ENCODE data around the gene PRSS50.

PRSS50 gene

DNA sequence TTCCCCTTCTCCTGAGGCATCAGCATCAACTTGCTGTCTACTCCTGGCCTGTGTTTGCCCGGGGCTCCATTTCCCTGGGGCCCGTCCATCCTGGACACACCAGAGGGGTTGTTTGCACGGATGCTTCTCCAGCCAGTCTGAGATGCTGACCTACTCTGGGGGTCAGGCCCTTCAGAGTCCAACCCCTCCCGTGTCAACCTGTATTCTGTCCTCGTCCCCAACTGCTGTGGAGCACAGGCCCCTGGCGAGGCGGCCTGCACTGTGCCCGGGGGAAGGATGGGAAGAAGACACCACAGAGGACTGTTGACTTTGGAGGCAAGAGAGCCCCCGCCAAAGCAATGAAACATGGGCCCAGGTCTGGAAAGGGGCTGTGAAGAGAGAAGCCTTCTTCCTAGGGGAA, 50.0 kb downstream of the PRSS50 start:
- TF ChIP-seq PPARA (CRISPR knock-in tag; IDR thresholded peaks at IDR 0.05; ENCODE audit: borderline replicate concordance) (no peak), ZNF70 (CRISPR knock-in tag; IDR thresholded peaks at IDR 0.05) (no peak), ZC3H10 (CRISPR knock-in tag; IDR thresholded peaks at IDR 0.05) (no peak), ZFP30 (CRISPR knock-in tag; IDR thresholded peaks at IDR 0.05) (no peak), ZFP3 (CRISPR knock-in tag; IDR thresholded peaks at IDR 0.05) (no peak), TOX (CRISPR knock-in tag; IDR thresholded peaks at IDR 0.05; ENCODE audit: borderline replicate concordance) (no peak), RARB (CRISPR knock-in tag; IDR thresholded peaks at IDR 0.05) (no peak)
- TF ChIP-seq, protein P1, sequence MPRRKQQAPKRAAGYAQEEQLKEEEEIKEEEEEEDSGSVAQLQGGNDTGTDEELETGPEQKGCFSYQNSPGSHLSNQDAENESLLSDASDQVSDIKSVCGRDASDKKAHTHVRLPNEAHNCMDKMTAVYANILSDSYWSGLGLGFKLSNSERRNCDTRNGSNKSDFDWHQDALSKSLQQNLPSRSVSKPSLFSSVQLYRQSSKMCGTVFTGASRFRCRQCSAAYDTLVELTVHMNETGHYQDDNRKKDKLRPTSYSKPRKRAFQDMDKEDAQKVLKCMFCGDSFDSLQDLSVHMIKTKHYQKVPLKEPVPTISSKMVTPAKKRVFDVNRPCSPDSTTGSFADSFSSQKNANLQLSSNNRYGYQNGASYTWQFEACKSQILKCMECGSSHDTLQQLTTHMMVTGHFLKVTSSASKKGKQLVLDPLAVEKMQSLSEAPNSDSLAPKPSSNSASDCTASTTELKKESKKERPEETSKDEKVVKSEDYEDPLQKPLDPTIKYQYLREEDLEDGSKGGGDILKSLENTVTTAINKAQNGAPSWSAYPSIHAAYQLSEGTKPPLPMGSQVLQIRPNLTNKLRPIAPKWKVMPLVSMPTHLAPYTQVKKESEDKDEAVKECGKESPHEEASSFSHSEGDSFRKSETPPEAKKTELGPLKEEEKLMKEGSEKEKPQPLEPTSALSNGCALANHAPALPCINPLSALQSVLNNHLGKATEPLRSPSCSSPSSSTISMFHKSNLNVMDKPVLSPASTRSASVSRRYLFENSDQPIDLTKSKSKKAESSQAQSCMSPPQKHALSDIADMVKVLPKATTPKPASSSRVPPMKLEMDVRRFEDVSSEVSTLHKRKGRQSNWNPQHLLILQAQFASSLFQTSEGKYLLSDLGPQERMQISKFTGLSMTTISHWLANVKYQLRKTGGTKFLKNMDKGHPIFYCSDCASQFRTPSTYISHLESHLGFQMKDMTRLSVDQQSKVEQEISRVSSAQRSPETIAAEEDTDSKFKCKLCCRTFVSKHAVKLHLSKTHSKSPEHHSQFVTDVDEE (CRISPR knock-in tag; IDR thresholded peaks at IDR 0.05): no peak
- TF ChIP-seq, protein P2, sequence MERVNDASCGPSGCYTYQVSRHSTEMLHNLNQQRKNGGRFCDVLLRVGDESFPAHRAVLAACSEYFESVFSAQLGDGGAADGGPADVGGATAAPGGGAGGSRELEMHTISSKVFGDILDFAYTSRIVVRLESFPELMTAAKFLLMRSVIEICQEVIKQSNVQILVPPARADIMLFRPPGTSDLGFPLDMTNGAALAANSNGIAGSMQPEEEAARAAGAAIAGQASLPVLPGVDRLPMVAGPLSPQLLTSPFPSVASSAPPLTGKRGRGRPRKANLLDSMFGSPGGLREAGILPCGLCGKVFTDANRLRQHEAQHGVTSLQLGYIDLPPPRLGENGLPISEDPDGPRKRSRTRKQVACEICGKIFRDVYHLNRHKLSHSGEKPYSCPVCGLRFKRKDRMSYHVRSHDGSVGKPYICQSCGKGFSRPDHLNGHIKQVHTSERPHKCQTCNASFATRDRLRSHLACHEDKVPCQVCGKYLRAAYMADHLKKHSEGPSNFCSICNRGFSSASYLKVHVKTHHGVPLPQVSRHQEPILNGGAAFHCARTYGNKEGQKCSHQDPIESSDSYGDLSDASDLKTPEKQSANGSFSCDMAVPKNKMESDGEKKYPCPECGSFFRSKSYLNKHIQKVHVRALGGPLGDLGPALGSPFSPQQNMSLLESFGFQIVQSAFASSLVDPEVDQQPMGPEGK (CRISPR knock-in tag; IDR thresholded peaks at IDR 0.05; ENCODE audit: borderline replicate concordance): no peak
- TF ChIP-seq, protein P3, sequence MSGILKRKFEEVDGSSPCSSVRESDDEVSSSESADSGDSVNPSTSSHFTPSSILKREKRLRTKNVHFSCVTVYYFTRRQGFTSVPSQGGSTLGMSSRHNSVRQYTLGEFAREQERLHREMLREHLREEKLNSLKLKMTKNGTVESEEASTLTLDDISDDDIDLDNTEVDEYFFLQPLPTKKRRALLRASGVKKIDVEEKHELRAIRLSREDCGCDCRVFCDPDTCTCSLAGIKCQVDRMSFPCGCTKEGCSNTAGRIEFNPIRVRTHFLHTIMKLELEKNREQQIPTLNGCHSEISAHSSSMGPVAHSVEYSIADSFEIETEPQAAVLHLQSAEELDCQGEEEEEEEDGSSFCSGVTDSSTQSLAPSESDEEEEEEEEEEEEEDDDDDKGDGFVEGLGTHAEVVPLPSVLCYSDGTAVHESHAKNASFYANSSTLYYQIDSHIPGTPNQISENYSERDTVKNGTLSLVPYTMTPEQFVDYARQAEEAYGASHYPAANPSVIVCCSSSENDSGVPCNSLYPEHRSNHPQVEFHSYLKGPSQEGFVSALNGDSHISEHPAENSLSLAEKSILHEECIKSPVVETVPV (CRISPR knock-in tag; IDR thresholded peaks at IDR 0.05): no peak
- TF ChIP-seq, protein P4, sequence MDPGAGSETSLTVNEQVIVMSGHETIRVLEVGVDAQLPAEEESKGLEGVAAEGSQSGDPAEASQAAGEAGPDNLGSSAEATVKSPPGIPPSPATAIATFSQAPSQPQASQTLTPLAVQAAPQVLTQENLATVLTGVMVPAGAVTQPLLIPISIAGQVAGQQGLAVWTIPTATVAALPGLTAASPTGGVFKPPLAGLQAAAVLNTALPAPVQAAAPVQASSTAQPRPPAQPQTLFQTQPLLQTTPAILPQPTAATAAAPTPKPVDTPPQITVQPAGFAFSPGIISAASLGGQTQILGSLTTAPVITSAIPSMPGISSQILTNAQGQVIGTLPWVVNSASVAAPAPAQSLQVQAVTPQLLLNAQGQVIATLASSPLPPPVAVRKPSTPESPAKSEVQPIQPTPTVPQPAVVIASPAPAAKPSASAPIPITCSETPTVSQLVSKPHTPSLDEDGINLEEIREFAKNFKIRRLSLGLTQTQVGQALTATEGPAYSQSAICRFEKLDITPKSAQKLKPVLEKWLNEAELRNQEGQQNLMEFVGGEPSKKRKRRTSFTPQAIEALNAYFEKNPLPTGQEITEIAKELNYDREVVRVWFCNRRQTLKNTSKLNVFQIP (CRISPR knock-in tag; IDR thresholded peaks at IDR 0.05; ENCODE audit: borderline replicate concordance, low read depth): no peak
- ATAC-seq: no peak

DNA sequence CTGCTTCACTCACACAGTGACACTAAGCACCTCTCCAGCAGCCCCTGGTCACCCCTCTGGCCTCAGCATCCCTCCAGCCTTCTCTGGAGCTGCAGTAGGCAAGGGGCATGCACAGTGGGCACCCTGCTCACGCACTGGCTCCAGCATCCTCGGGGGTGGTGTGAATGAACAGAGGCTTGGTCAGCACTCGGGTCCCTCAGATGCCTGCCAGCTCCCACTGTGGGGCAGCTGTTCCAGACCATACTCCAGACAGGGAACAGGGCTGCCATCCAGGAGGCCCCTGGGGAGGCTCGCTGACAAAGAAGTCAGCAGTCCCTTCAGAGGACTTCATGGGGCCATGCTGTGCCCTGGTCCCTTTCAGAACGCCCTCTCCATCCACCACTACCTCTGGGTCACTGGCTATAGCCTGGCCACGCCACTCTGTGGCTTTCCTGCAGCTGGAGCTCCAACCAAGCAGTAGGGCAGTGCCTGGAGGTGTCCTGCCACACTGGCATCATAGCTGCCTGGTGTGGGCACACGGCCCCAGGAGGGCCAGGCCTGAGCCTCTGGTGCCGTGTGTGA, 50.5 kb downstream of the PRSS50 start:
- no peak for ATAC-seq
- TF ChIP-seq CSDC2 (CRISPR knock-in tag; IDR thresholded peaks at IDR 0.05) (no peak), ZNF8 (CRISPR knock-in tag; IDR thresholded peaks at IDR 0.05) (no peak), GLIS3 (CRISPR knock-in tag; IDR thresholded peaks at IDR 0.05) (no peak), ARNTL (CRISPR knock-in tag; IDR thresholded peaks at IDR 0.05; ENCODE audit: borderline replicate concordance, low read depth) (no peak), ZC3H10 (CRISPR knock-in tag; IDR thresholded peaks at IDR 0.05) (no peak), ZNF565 (CRISPR knock-in tag; conservative IDR thresholded peaks at IDR 0.05; ENCODE audit: low read depth) (no peak), ESRRG (CRISPR knock-in tag; IDR thresholded peaks at IDR 0.05) (no peak), OSR1 (CRISPR knock-in tag; IDR thresholded peaks at IDR 0.05) (no peak), SNAI2 (CRISPR knock-in tag; IDR thresholded peaks at IDR 0.05) (no peak), ISL1 (CRISPR knock-in tag; IDR thresholded peaks at IDR 0.05) (no peak), ZFP30 (CRISPR knock-in tag; IDR thresholded peaks at IDR 0.05) (no peak), TOX (CRISPR knock-in tag; IDR thresholded peaks at IDR 0.05; ENCODE audit: borderline replicate concordance) (no peak), BACH2 (CRISPR knock-in tag; IDR thresholded peaks at IDR 0.05; ENCODE audit: borderline replicate concordance) (no peak), ZNF70 (CRISPR knock-in tag; IDR thresholded peaks at IDR 0.05) (no peak)
- TF ChIP-seq, protein P3 (CRISPR knock-in tag; IDR thresholded peaks at IDR 0.05): no peak
- TF ChIP-seq, protein P5, sequence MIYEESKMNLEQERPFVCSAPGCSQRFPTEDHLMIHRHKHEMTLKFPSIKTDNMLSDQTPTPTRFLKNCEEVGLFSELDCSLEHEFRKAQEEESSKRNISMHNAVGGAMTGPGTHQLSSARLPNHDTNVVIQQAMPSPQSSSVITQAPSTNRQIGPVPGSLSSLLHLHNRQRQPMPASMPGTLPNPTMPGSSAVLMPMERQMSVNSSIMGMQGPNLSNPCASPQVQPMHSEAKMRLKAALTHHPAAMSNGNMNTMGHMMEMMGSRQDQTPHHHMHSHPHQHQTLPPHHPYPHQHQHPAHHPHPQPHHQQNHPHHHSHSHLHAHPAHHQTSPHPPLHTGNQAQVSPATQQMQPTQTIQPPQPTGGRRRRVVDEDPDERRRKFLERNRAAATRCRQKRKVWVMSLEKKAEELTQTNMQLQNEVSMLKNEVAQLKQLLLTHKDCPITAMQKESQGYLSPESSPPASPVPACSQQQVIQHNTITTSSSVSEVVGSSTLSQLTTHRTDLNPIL (CRISPR knock-in tag; IDR thresholded peaks at IDR 0.05; ENCODE audit: low read depth): no peak
- TF ChIP-seq, protein P4 (CRISPR knock-in tag; IDR thresholded peaks at IDR 0.05; ENCODE audit: borderline replicate concordance, low read depth): no peak
- TF ChIP-seq, protein P2 (CRISPR knock-in tag; IDR thresholded peaks at IDR 0.05; ENCODE audit: borderline replicate concordance): no peak
